PC-3 (cell line): ENCODE measurements around the gene COL6A2. TPM values are rescaled to one million over a fixed set of nuclear protein-coding genes. Genes with fewer than 3 reads are reported as not detected.
A peak's percentile ranks its signal among the peaks of the same experiment; 100 is the strongest.

Source experiments
- ATAC-seq: fragments of 200-7000 bp; cut with Tn5 transposase; 2 replicates; pipeline ENCODE4 v1.9.1; 2020; ENCODE audit warnings: mild to moderate bottlenecking, moderate library complexity
- BruUV-seq: library from RNA; stranded (reverse); fragments of 400-500 nt; replicated peaks from 2 replicates; lab custom pipeline; 2021; lab: Mats Ljungman, UMichigan
- CTCF ChIA-PET: fragments of 300-600 bp; sonication (Branson Sonifier 250); formaldehyde crosslinking; loops from one replicate; lab custom pipeline; 2022; ENCODE audit warnings: antibody characterized with exemption; lab: Charles Lee
- POLR2A ChIA-PET: fragments of 300-600 bp; sonication (Branson Sonifier 250); formaldehyde crosslinking; loops from one replicate; lab custom pipeline; 2022; ENCODE audit warnings: antibody characterized with exemption; ENCODE audit not compliant: unreplicated experiment; lab: Charles Lee
- DNase-seq: peaks from one replicate; pipeline ENCODE4 v3.0.0-alpha.2; 2015
- H2AFZ ChIP-seq: fragments of 300-600 bp; sonication (generic); 2 replicates; pipeline ENCODE4 v1.6.0; 2016; ENCODE audit warnings: antibody characterized with exemption, low read length
- H3F3A ChIP-seq: fragments of 300-600 bp; sonication (generic); one replicate; pipeline ENCODE4 v1.6.0; 2017; ENCODE audit warnings: antibody characterized with exemption, low read length, control low read depth, mild to moderate bottlenecking; ENCODE audit not compliant: unreplicated experiment
- H3K27ac ChIP-seq: fragments of 300-600 bp; sonication (generic); 2 replicates; pipeline ENCODE4 v1.5.1; 2016; ENCODE audit warnings: mild to moderate bottlenecking, low read length
- H3K27me3 ChIP-seq: fragments of 300-600 bp; sonication (generic); 2 replicates; pipeline ENCODE4 v1.6.1; 2016; ENCODE audit warnings: low read length, mixed read lengths
- H3K36me3 ChIP-seq: fragments of 300-600 bp; sonication (generic); 2 replicates; pipeline ENCODE4 v1.6.1; 2016; ENCODE audit warnings: low read depth, mixed run types, low read length, mixed read lengths
- H3K4me1 ChIP-seq: fragments of 300-600 bp; sonication (generic); 2 replicates; pipeline ENCODE4 v1.5.1; 2016; ENCODE audit warnings: low read length; ENCODE audit not compliant: insufficient read depth
- H3K4me2 ChIP-seq: fragments of 300-600 bp; sonication (generic); 2 replicates; pipeline ENCODE4 v1.6.0; 2016; ENCODE audit warnings: low read length
- H3K4me3 ChIP-seq: fragments of 300-600 bp; sonication (generic); 2 replicates; pipeline ENCODE4 v1.5.1; 2016; ENCODE audit warnings: mild to moderate bottlenecking, low read length, mixed read lengths
- H3K79me2 ChIP-seq: fragments of 300-600 bp; sonication (generic); 2 replicates; pipeline ENCODE4 v1.6.1; 2017; ENCODE audit warnings: low read length, mixed read lengths
- H3K9ac ChIP-seq: fragments of 300-600 bp; sonication (generic); 2 replicates; pipeline ENCODE4 v1.6.0; 2016; ENCODE audit warnings: mild to moderate bottlenecking, low read length
- H3K9me2 ChIP-seq: fragments of 300-600 bp; sonication (generic); replicated peaks from 2 replicates; pipeline ENCODE4 v1.6.1; 2016; ENCODE audit warnings: mixed run types, low read length, mixed read lengths
- H3K9me3 ChIP-seq: fragments of 300-600 bp; sonication (generic); 2 replicates; pipeline ENCODE4 v1.6.1; 2016; ENCODE audit warnings: low read length, mixed read lengths
- H4K20me1 ChIP-seq: fragments of 300-600 bp; sonication (generic); 2 replicates; pipeline ENCODE4 v1.6.1; 2016; ENCODE audit warnings: low read length, mixed read lengths
- CTCF ChIP-seq: fragments of 300-600 bp; sonication (generic); conservative IDR thresholded peaks from 2 replicates; pipeline ENCODE4 v1.5.1; 2017; ENCODE audit warnings: antibody characterized with exemption, low read depth, mild to moderate bottlenecking, low read length
- EZH2 ChIP-seq: fragments of 300-600 bp; sonication (generic); IDR thresholded peaks from one replicate; pipeline ENCODE4 v1.6.1; 2017; ENCODE audit warnings: antibody characterized with exemption, mild to moderate bottlenecking, low read length; ENCODE audit not compliant: unreplicated experiment
- EZH2phosphoT487 ChIP-seq: fragments of 300-600 bp; sonication (generic); IDR thresholded peaks from 2 replicates; pipeline ENCODE4 v1.6.1; 2018; ENCODE audit warnings: mild to moderate bottlenecking, antibody characterized with exemption, low read length, borderline replicate concordance
- intact Hi-C: fragments of 100-400 bp; cut with micrococcal nuclease; formaldehyde crosslinking; loops from 2 replicates; pipeline ENCODE4 v1.9.0; 2023
- total RNA-seq: library from RNA; depleted of rRNA; stranded (reverse); fragments of >200 nt; gene quantifications from 2 replicates; pipeline ENCODE4 v1.2.3, GENCODE V29; 2014

The COL6A2 gene
- total RNA-seq, 1 experiment from 2014 or later: 521 TPM

- no peaks in the 10 kb centered on the region for H4K20me1 ChIP-seq
- intact Hi-C loops: loop anchor here (5.0 kb wide), 1 partner anchor 35 kb away; the partner anchor contains the start of gene COL6A2
- no peak overlapping the region for H3K4me2 ChIP-seq
- H3K9me3 ChIP-seq: peaks cover 16% of the 10 kb centered on the region; the same call in 1 of the 2 replicates
- H3K27ac ChIP-seq: peak overlapping the region; percentile 97
- no peak overlapping the region for H2AFZ ChIP-seq
- no peaks in the 10 kb centered on the region for H3K79me2 ChIP-seq
- H3K4me3 ChIP-seq: no peak overlapping the region
- TF ChIP-seq CTCF (no peak), EZH2phosphoT487 (no peak), EZH2 (no peak)
- H3K9ac ChIP-seq: peak overlapping the region; percentile 86
- H3K36me3 ChIP-seq: peaks cover 13% of the 10 kb centered on the region
- ChIA-PET POLR2A (no interaction called here), CTCF (no interaction called here)
- no peaks in the 10 kb centered on the region for H3K9me2 ChIP-seq
- H3K27me3 ChIP-seq: no peaks in the 10 kb centered on the region
- DNase-seq (no peak), ATAC-seq (no peak)
- BruUV-seq: no TSS peak
- H3K4me1 ChIP-seq: peaks cover 34% of the 10 kb centered on the region
- no peaks in the 10 kb centered on the region for H3F3A ChIP-seq
Observed at GRCh38 chr21:46061950-46062349, 36.0 kb upstream of the COL6A2 start.

GRCh38 chr21:46062471-46063211 is 35.3 kb upstream of the COL6A2 start:
- DNase-seq (no peak), ATAC-seq (no peak)
- Histone ChIP-seq H3K4me2 (no peak overlapping the region), H3K4me1 (peaks cover 34% of the 10 kb centered on the region), H3K9me2 (no peaks in the 10 kb centered on the region), H3K79me2 (no peaks in the 10 kb centered on the region), H3K27me3 (no peaks in the 10 kb centered on the region), H3K27ac (peak overlapping the region; percentile 97), H3K36me3 (peaks cover 13% of the 10 kb centered on the region), H3K9ac (peak overlapping the region; percentile 86; the same call in 1 of the 2 replicates), H3K9me3 (peaks cover 16% of the 10 kb centered on the region; the same call in 1 of the 2 replicates), H4K20me1 (no peaks in the 10 kb centered on the region), H3F3A (no peaks in the 10 kb centered on the region), H3K4me3 (no peak overlapping the region), H2AFZ (no peak overlapping the region)
- ChIA-PET POLR2A (no interaction called here), CTCF (no interaction called here)
- TF ChIP-seq EZH2: no peak
- no peak for TF ChIP-seq EZH2phosphoT487
- no peak for TF ChIP-seq CTCF
- intact Hi-C loops: loop anchor here (5.0 kb wide), 1 partner anchor 35 kb away; the partner anchor contains the start of gene COL6A2
- no TSS peak for BruUV-seq

- H3K79me2 ChIP-seq: no peaks in the 10 kb centered on the region
- no peaks in the 10 kb centered on the region for H3F3A ChIP-seq
- ChIA-PET POLR2A (no interaction called here), CTCF (no interaction called here)
- H3K9ac ChIP-seq: no peak overlapping the region
- H3K9me3 ChIP-seq: peaks cover 16% of the 10 kb centered on the region; the same call in 1 of the 2 replicates
- no peaks in the 10 kb centered on the region for H3K27me3 ChIP-seq
- no TSS peak for BruUV-seq
- H3K27ac ChIP-seq: peak overlapping the region; percentile 97
- no peak overlapping the region for H3K4me2 ChIP-seq
- TF ChIP-seq CTCF: no peak
- no peak for TF ChIP-seq EZH2phosphoT487
- no peak for TF ChIP-seq EZH2
- peaks cover 13% of the 10 kb centered on the region for H3K36me3 ChIP-seq
- H4K20me1 ChIP-seq: no peaks in the 10 kb centered on the region
- H3K4me3 ChIP-seq: no peak overlapping the region
- DNase-seq (no peak), ATAC-seq (no peak)
- H3K9me2 ChIP-seq: no peaks in the 10 kb centered on the region
- no peak overlapping the region for H2AFZ ChIP-seq
- intact Hi-C loops: loop anchor here (5.0 kb wide), 1 partner anchor 34 kb away; the partner anchor contains the start of gene COL6A2
- peaks cover 34% of the 10 kb centered on the region for H3K4me1 ChIP-seq
Observed at GRCh38 chr21:46063227-46063626, 34.7 kb upstream of the COL6A2 start.
